ENCODE data around the gene CEP20.
"Not testable (repeated sequence)": the region's sequence is repeated elsewhere in the genome, so short reads cannot be mapped to it uniquely, and the experiment has no call there.

Gene CEP20

DNA sequence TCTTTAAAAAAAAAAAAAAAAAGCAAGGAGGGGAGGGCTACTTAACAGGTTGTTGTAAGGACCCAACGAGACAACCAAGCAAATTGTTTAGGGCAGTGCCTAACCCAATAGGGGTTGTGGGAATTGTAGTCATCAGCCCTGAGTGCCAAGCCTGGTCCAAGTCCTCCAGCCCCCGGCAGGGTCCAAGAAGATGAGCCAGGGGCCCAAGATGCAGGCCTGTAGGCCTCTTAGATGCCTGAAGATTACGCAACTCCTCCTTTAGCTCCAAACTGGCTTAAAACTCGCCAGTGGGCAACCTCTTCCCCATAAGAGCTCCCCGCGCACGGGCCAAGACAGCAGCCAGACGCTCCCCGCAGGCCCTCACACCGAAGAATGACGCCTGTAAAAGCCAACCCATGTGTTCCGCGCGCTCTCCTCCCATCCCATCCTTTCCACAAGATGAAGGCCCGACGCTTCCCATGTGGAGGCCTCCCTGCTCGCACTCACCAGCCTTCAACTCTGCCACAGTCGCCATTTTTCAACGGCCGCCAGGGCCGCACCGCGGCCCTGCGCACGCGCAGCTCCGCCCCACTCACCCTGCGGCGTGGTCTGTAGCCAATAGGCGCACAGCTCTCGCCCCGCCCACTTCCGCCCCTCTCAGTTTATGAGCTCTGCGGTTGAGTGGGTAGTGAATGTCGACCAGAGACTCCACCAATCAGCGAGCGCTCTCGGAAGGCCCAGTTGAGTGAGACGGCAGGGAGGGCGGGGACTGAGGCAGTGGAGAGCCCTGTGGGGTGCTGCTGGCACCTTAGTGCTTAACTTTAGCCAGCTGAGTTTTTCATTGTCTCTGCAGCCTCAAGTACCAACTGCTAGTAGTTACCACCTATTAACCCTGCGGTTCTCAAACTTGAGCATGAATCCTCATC, at the start of gene CEP20:
Gene CEP20 (minus strand): TSS at position 532 of the 905 bp plus-strand sequence. CDS start 18 bp downstream, at position 514.
- DNase-seq = peak; percentile 99

- DNase-seq = peak; percentile 59
Measured at GRCh38 chr16:15936809-15937208, 48.4 kb upstream of the CEP20 start.

- no peak for DNase-seq
Measured at GRCh38 chr16:15934991-15935390, 46.6 kb upstream of the CEP20 start.

GRCh38 chr16:15933781-15934180, 45.4 kb upstream of the CEP20 start:
- no peak for DNase-seq

DNA sequence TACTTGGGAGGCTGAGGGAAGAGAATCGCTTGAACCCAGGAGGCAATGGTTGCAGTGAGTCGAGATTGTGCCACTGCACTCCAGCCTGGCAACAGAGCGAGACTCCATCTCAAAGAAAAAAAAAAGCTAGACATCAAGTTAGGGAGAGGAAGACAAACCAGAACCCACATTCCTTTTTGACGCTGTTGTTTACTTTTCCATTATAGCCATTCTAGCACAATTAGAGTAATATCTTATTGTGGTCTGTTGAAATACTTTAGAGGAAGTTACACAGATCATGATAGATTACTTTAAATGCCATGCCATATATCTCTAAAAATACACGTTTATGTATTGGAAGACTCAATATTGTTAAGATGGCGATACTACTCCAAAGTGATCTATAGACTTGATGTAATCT, 44.5 kb upstream of the CEP20 start:
- DNase-seq = no peak

GRCh38 chr16:15928261-15929104, 40.1 kb upstream of the CEP20 start:
- DNase-seq = no peak

DNA sequence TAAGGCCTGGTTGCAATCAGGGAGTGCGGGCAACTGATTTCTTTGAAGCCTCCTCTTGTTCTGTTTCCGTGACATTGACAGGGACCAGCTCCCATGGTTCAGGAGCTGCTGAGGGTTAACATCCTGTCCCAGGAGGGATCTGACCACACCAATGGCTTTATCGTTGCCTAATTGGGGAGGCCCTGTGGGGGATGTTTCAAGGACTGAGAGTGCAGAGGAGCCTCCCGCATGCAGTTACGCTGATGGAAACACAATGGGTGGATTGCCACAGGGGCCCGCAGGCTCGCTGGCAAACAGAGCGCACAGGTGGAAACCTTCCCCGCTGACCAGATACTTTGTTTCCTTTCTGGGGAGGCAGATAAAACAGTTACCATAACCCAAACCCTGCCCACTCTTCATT, 37.2 kb upstream of the CEP20 start:
- DNase-seq = no peak

- no peak for DNase-seq
Measured at GRCh38 chr16:15924996-15925395, 36.6 kb upstream of the CEP20 start.

DNA sequence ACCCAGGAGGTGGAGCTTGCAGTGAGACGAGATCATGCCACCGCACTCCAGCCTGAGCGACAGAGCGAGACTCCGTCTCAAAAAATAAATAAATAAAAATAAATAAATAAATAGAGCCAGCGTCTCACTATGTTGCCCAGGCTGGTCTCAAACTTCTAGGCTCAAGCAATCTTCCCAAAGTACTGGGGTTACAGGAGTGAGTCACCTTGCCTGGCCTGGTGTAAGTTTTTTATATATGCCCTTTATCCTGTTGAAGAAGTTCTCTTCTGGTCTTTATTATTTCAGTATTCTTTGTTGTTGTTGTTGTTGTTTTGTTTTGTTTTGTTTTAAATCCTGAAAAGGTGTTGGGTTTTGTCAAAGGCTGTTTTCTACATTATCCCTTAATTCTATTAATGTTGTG, 30.9 kb upstream of the CEP20 start:
- DNase-seq = no peak

GRCh38 chr16:15918314-15918713, 29.9 kb upstream of the CEP20 start:
- not testable (repeated sequence) for DNase-seq

DNA sequence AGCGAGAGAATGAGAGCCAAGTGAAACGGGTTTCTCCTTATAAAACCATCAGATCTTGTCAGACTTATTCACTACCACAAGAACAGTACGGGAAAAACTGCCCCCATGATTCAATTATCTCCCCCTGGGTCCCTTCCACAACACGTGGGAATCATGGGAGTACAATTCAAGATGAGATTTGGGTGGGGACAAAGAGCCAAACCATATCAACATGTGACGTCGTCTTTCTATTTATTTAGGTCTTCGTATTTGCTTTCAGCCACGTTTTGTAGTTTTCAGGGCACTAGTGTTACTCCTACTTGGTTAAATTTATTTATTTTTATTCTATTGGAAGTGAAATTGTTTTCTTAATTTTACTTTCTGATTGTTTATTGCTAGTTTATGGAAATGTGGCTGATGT, 27.9 kb upstream of the CEP20 start:
- no peak for DNase-seq

DNA sequence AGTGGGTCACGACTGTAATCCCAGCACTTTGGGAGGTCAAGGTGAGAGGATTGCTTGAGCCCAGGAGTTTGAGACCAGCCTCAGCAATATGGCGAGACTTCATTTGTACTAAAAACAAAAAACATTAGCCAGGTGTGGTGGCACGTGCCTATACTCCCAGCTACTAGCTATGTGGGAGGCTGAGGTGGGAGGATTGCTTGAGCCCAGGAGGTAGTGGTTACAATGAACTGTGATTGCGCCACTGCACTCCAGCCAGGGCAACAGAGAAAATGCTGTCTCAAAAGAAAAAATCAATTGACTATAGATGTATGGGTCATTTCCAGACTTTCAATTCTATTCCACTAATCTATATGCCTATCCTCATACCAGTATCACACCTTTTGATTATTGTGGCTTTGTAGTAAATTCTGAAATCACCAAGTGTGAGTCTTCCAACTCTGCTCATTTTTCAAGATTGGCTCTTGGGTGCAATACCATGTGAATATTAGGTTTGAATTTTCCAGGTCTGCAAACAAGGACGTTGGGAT, 27.2 kb upstream of the CEP20 start:
- no peak for DNase-seq

DNA sequence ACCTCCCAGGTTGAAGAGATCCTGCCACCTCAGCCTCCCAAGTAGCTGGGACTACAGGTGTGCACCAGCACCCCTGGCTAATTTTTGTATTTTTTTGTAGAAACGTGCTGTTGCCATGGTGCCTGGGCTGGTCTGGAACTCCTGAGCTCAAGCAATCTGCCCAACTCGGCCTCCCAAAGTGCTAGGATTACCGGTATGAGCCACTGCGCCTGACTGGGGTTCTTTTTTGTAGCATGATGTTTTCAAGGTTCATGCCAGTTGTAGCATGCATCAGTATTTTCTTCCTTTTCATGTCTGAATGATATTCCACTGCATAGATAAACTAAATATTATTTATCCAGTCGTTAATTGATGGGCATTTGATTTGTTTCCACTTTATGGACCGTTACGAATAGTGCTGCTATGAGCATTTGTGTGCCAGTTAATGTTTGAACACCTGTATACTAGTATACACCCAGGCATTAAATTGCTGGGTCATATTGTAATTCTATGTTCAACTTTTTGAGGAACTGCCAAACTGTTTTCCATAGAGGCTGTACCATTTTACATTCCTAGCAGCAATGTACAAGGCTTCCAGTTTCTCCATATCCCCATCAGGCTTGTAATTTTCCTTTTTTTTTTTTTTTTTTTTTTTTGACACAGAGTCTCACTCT, 24.8 kb upstream of the CEP20 start:
- no peak for DNase-seq

DNA sequence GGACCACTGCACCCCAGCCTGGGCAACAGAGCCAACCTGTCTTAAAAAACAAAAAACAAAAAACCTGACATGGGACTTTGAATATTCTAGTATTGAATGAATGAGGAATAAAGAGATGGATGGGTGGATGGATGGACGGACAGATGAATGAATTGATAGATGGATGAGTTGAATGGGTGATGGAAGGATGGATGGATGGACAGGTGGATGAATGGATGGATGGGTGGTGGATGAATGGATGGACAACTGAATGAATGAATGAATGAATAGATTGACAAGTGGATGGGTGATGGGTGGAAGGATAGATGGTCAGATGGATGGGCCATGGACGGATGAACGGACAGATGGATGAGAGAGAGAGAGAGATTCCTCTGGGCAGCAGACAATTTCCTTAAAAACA, 22.8 kb upstream of the CEP20 start:
- no peak for DNase-seq

DNA sequence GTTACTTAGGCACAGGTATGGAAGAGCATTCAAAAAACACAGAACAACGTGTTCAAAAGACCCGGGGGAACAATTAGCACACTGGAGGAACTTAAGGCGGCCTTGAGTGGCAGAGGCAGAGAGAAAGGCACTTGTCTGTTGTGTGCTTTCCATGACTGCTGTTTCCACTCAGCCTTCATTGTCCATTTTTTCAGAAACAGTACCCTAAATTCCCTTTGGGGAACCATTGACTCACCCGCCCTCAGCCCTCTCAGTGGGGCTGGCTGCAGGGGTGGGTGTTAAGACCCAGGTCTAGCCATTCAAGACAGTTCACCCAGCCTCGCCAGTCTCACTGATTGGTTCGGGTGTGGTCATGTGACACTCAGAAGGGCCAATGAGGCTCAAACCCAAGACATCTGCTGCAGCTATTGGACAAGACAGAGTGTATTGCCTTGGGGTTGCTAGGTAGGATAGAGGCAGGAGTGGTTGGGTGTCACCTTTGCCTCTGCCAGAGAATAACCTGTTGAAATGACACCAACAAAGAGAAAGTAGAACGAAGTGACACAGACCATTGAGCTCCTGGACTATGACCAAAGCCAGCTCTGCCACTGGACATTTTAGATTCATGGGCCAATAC, 19.6 kb upstream of the CEP20 start:
- DNase-seq = peak; percentile 82

GRCh38 chr16:15906439-15906838, 18.0 kb upstream of the CEP20 start:
- DNase-seq = no peak

GRCh38 chr16:15903960-15904359, 15.6 kb upstream of the CEP20 start:
- no peak for DNase-seq

- DNase-seq = no peak
Measured at GRCh38 chr16:15900901-15901500, 12.6 kb upstream of the CEP20 start.

DNA sequence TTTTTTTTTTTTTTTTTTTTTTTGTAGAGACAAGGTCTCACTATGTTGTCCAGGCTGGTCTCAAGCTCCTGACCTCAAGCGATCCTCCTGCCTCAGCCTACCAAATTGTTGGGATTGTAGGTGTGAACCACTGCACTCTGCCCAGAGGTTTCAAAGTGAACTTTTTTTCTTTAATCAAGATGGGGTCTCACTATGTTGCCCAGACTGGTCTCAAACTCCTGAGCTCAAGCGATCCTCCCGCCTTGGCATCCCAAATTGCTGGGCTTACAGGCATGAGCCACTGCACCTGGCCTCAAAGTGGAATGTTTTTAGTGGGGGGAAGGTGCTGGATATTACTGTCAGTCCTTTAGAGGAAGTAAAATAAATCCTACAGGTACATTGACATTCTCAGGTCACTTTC, 12.0 kb upstream of the CEP20 start:
- DNase-seq = no peak

DNA sequence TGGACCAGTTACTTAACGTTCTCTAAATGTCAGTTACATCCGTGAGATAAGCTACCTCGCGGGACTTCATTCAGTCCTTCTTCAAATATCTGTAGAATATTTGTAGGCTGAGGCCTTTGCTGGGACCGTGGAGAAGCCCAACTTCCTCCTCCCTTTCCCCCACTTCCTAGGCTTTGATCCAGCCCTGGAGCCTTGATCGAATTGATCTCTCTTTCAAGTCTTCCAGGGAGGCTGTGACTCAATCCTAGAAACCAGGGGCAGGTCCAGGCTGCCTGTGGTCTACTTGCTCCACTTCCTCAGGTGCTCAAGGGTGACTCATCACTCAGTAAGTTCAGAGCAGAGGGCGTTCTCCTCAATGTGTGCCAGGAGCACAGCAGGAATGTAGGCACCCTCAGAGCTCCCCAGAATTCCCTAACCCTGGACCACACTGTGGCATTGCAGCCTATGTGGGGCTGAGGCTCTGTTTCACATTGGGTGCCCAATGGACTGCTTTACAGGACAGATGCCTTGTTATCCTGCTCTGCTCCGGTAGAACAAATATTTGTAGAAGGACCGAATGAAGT, 11.2 kb upstream of the CEP20 start:
- DNase-seq = peak; percentile 30

- no peak for DNase-seq
Measured at GRCh38 chr16:15898654-15899053, 10.3 kb upstream of the CEP20 start.

DNA sequence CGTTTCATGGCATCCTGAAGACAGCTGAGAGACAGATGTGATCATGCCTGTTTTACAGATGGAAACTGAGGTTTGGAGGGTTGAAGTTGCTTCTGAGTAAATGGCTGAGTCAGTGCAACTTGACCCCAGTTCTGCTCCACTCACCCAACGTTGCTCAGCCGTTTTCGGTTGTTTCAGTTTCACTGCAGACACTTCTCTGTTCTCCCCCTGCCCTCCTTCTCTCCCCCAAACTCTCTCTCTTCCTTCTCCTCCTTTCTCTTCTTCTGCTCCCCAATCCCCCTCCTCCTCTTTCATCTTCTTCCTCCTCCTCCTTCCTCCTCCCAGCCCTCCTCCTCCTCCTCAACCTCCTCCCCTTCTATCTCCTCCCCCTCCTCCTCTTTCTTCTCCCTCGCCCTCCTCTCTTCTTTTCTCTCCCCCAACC, 9.4 kb upstream of the CEP20 start:
- DNase-seq = peak; percentile 62
